Measurements from ENCODE around the gene WWOX. TPM values are rescaled to one million over a fixed set of nuclear protein-coding genes. Genes with fewer than 3 reads are reported as not detected.

Gene WWOX
- polyA plus RNA-seq, 1 donor from 2014 or later = 25.6 TPM

DNA sequence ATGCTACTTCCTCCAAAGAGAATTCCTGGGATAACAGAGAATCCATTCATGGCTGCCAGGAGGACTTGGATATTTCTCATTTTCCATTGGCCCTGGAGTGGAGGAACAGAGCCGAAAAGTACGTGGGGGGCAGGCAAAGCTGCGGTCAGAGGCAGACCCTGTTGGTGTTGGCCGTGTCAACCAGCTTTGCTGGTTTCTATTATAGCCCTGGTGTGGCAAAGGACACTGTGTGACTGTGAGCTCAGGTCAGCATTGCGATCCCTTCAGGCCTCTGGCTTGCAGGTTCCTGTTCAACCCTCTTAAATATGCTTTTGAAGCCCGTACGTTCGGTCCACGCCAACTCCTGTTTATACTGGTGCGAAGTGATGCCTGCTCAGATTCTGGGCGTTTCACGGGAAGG, 904.9 kb downstream of the WWOX start:
- no peak for TF ChIP-seq REST (IDR thresholded peaks at IDR 0.05; ENCODE audit: borderline replicate concordance)
- TF ChIP-seq MXI1 (conservative IDR thresholded peaks at IDR 0.05; ENCODE audit: poor library complexity, severe bottlenecking) = no peak
- TF ChIP-seq TAF1 (IDR thresholded peaks at IDR 0.05; ENCODE audit: low read depth) = no peak
- TF ChIP-seq SMC3 (conservative IDR thresholded peaks at IDR 0.05; ENCODE audit: poor library complexity) = no peak
- no peak for TF ChIP-seq EP300 (conservative IDR thresholded peaks at IDR 0.05; ENCODE audit: poor library complexity, severe bottlenecking)
- no peak for TF ChIP-seq EZH2 (IDR thresholded peaks at IDR 0.05; ENCODE audit: borderline replicate concordance, insufficient read depth, low read length, poor library complexity, severe bottlenecking)
- TF ChIP-seq POLR2AphosphoS5 (IDR thresholded peaks at IDR 0.05) = no peak
- TF ChIP-seq, protein P1, sequence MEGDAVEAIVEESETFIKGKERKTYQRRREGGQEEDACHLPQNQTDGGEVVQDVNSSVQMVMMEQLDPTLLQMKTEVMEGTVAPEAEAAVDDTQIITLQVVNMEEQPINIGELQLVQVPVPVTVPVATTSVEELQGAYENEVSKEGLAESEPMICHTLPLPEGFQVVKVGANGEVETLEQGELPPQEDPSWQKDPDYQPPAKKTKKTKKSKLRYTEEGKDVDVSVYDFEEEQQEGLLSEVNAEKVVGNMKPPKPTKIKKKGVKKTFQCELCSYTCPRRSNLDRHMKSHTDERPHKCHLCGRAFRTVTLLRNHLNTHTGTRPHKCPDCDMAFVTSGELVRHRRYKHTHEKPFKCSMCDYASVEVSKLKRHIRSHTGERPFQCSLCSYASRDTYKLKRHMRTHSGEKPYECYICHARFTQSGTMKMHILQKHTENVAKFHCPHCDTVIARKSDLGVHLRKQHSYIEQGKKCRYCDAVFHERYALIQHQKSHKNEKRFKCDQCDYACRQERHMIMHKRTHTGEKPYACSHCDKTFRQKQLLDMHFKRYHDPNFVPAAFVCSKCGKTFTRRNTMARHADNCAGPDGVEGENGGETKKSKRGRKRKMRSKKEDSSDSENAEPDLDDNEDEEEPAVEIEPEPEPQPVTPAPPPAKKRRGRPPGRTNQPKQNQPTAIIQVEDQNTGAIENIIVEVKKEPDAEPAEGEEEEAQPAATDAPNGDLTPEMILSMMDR (IDR thresholded peaks at IDR 0.05; ENCODE audit: poor library complexity, severe bottlenecking) = no peak
- TF ChIP-seq RAD21 (conservative IDR thresholded peaks at IDR 0.05) = no peak
- H3K36me3 ChIP-seq (ENCODE audit: insufficient read depth, low read length) = no peaks in the 10 kb centered on the region
- H3F3A ChIP-seq (ENCODE audit: insufficient read depth, low read length, poor library complexity, severe bottlenecking) = no peaks in the 10 kb centered on the region
- no peaks in the 10 kb centered on the region for H3K27me3 ChIP-seq (ENCODE audit: insufficient read depth, low read depth, low read length)
- no peak overlapping the region for H3K9ac ChIP-seq (ENCODE audit: low read length)
- no peak overlapping the region for H2AFZ ChIP-seq (ENCODE audit: low read depth, low read length)
- no peaks in the 10 kb centered on the region for H3K79me2 ChIP-seq (replicated peaks; ENCODE audit: insufficient read depth, low read length)
- no peaks in the 10 kb centered on the region for H4K20me1 ChIP-seq (ENCODE audit: insufficient read depth)
- no peak overlapping the region for H3K4me3 ChIP-seq (ENCODE audit: low read length)
- no peaks in the 10 kb centered on the region for H3K9me2 ChIP-seq (ENCODE audit: insufficient read depth, low read length)
- H3K27ac ChIP-seq (ENCODE audit: low read length) = no peak overlapping the region
- H3K9me3 ChIP-seq (ENCODE audit: low read length) = no peaks in the 10 kb centered on the region
- no peak overlapping the region for H3K4me2 ChIP-seq (ENCODE audit: low read length)

DNA sequence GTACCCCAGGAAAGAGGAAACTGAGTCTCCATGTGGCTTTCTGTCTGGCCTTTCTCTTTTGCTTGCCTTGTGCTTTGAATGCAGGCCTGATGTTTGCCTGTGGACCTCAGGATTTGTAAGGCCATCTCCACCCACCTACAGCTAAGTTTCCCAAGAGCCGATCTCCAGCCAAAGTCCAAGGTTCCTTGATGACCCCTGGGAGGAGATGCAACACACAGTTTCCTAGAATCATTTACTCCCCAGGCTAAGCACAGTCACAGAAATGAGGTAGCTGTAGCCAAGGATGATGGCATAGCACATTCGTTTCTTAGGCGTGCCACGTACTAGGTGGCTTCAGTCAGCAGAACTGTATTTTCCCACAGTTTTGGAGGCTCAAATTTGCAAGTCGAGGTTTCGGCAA, 905.6 kb downstream of the WWOX start:
- no peak overlapping the region for H3K27ac ChIP-seq (ENCODE audit: low read length)
- no peaks in the 10 kb centered on the region for H4K20me1 ChIP-seq (ENCODE audit: insufficient read depth)
- H3F3A ChIP-seq (ENCODE audit: insufficient read depth, low read length, poor library complexity, severe bottlenecking) = no peaks in the 10 kb centered on the region
- H2AFZ ChIP-seq (ENCODE audit: low read depth, low read length) = no peak overlapping the region
- H3K4me3 ChIP-seq (ENCODE audit: low read length) = no peak overlapping the region
- TF ChIP-seq POLR2AphosphoS5 (IDR thresholded peaks at IDR 0.05) (no peak), REST (IDR thresholded peaks at IDR 0.05; ENCODE audit: borderline replicate concordance) (no peak), SMC3 (conservative IDR thresholded peaks at IDR 0.05; ENCODE audit: poor library complexity) (no peak), MXI1 (conservative IDR thresholded peaks at IDR 0.05; ENCODE audit: poor library complexity, severe bottlenecking) (no peak), TAF1 (IDR thresholded peaks at IDR 0.05; ENCODE audit: low read depth) (no peak)
- H3K9me3 ChIP-seq (ENCODE audit: low read length) = no peaks in the 10 kb centered on the region
- H3K36me3 ChIP-seq (ENCODE audit: insufficient read depth, low read length) = no peaks in the 10 kb centered on the region
- no peaks in the 10 kb centered on the region for H3K79me2 ChIP-seq (replicated peaks; ENCODE audit: insufficient read depth, low read length)
- no peak overlapping the region for H3K9ac ChIP-seq (ENCODE audit: low read length)
- no peaks in the 10 kb centered on the region for H3K9me2 ChIP-seq (ENCODE audit: insufficient read depth, low read length)
- H3K4me2 ChIP-seq (ENCODE audit: low read length) = no peak overlapping the region
- H3K27me3 ChIP-seq (ENCODE audit: insufficient read depth, low read depth, low read length) = no peaks in the 10 kb centered on the region

Measured in neural cell (in vitro differentiated cells).